HG03354 (cell line): ENCODE measurements around the gene USP33.
"Not testable (repeated sequence)": the region's sequence is repeated elsewhere in the genome, so short reads cannot be mapped to it uniquely, and the experiment has no call there.

Experiments
- ATAC-seq: cut with Tn5 transposase; IDR thresholded peaks from one replicate; pipeline ENCODE4 v1.9.1; 2021; ENCODE audit warnings: mild to moderate bottlenecking; ENCODE audit not compliant: unreplicated experiment, poor library complexity, severe bottlenecking

The USP33 gene

GRCh38 chr1:77742011-77742555 is 17.6 kb downstream of the USP33 start:
- ATAC-seq = no peak

GRCh38 chr1:77741316-77741715 is 18.3 kb downstream of the USP33 start:
- ATAC-seq = no peak

GRCh38 chr1:77739235-77739634 is 20.4 kb downstream of the USP33 start:
- ATAC-seq = no peak

- ATAC-seq = no peak
Measured at GRCh38 chr1:77732090-77732489, 27.6 kb downstream of the USP33 start.

- no peak for ATAC-seq
Measured at GRCh38 chr1:77725706-77726105, 33.9 kb downstream of the USP33 start.

- ATAC-seq = no peak
Measured at GRCh38 chr1:77718181-77718580, 41.5 kb downstream of the USP33 start.

GRCh38 chr1:77716065-77716464 is 43.6 kb downstream of the USP33 start:
- ATAC-seq = no peak

- ATAC-seq = no peak
Measured at GRCh38 chr1:77709727-77710126, 49.9 kb downstream of the USP33 start.

- ATAC-seq = no peak
Measured at GRCh38 chr1:77706321-77706720, 53.3 kb downstream of the USP33 start.

GRCh38 chr1:77704736-77705135 is 54.9 kb downstream of the USP33 start:
- no peak for ATAC-seq

- not testable (repeated sequence) for ATAC-seq
Measured at GRCh38 chr1:77699673-77700072, 60.0 kb downstream of the USP33 start.

GRCh38 chr1:77697441-77697840 is 62.2 kb downstream of the USP33 start:
- no peak for ATAC-seq

- no peak for ATAC-seq
Measured at GRCh38 chr1:77688939-77689338, 70.7 kb downstream of the USP33 start.

- ATAC-seq = no peak
Measured at GRCh38 chr1:77687519-77687906, 72.1 kb downstream of the USP33 start.

- no peak for ATAC-seq
Measured at GRCh38 chr1:77686796-77687518, 72.7 kb downstream of the USP33 start.

- peak; percentile 79 for ATAC-seq
Measured at GRCh38 chr1:77683160-77684148, 76.2 kb downstream of the USP33 start.

- ATAC-seq = peak; percentile 76
Measured at GRCh38 chr1:77682460-77683159, 77.0 kb downstream of the USP33 start, which contains the start of gene ZZZ3. Gene ZZZ3, minus strand, starts transcription at chr1:77682658. Its CDS starts 49,304 bp downstream, at chr1:77633354.

- ATAC-seq = no peak
Measured at GRCh38 chr1:77680173-77680572, 79.5 kb downstream of the USP33 start.

- ATAC-seq = no peak
Measured at GRCh38 chr1:77678660-77679610, 80.7 kb downstream of the USP33 start.
